Large intestine (tissue), 3 donors: ENCODE measurements around the gene ITPRID2. TPM values are rescaled to one million over a fixed set of nuclear protein-coding genes. Genes with fewer than 3 reads are reported as not detected.
A peak's percentile ranks its signal among the peaks of the same experiment; 100 is the strongest.

Experiments
- DNase-seq, 2 donors: peaks; one replicate each; pipeline versions ENCODE4 v3.0.0 to v3.0.0-alpha.2; 2013
- H3K27ac ChIP-seq: one replicate; pipeline ENCODE4 v1.5.1; 2013; ENCODE audit warnings: low read length
- H3K27me3 ChIP-seq: 2 replicates; pipeline ENCODE4 v1.6.1; 2013; ENCODE audit warnings: low read length; ENCODE audit not compliant: control insufficient read depth, insufficient read depth
- H3K36me3 ChIP-seq: 2 replicates; pipeline ENCODE4 v1.6.1; 2013; ENCODE audit warnings: low read length; ENCODE audit not compliant: control insufficient read depth, insufficient read depth
- H3K4me1 ChIP-seq: one replicate; pipeline ENCODE4 v1.6.1; 2013; ENCODE audit warnings: low read length; ENCODE audit not compliant: control insufficient read depth, insufficient read depth
- H3K4me3 ChIP-seq: one replicate; pipeline ENCODE4 v1.5.1; 2013; ENCODE audit warnings: low read length
- H3K9me3 ChIP-seq: one replicate; pipeline ENCODE4 v1.6.1; 2013; ENCODE audit warnings: mild to moderate bottlenecking, low read depth, low read length, moderate library complexity; ENCODE audit not compliant: control insufficient read depth
- WGBS: methylation state at CpG from one replicate; pipeline ENCODE4 v1.1.5; 2013; ENCODE audit warnings: low lambda C conversion rate; ENCODE audit not compliant: insufficient coverage; 5-methylcytosine and 5-hydroxymethylcytosine counted together
- polyA plus RNA-seq: library from polyadenylated mRNA; unstranded; fragments of 120-200 nt; gene quantifications from one replicate; pipeline ENCODE4 v1.2.1, GENCODE V29; 2013

Gene ITPRID2
- polyA plus RNA-seq, 1 donor, result 111 TPM

GRCh38 chr2:181892799-181893435 lies 1.4 kb downstream of the ITPRID2 start:
- Histone ChIP-seq H3K4me3 (peak overlapping the region; percentile 98), H3K27ac (peak overlapping the region; percentile 99), H3K4me1 (peaks cover 19% of the 10 kb centered on the region), H3K36me3 (no peaks in the 10 kb centered on the region), H3K27me3 (no peaks in the 10 kb centered on the region), H3K9me3 (no peaks in the 10 kb centered on the region)
- peak in 1 of 2 donors; percentile 52 for DNase-seq
- no CpG with 5 or more reads among the region's 10 CpGs for WGBS

GRCh38 chr2:181894381-181894780 lies 2.9 kb downstream of the ITPRID2 start:
- H3K27me3 ChIP-seq, result no peaks in the 10 kb centered on the region
- H3K36me3 ChIP-seq, result peaks cover 9% of the 10 kb centered on the region
- peak in 1 of 2 donors; percentile 21 for DNase-seq
- 35% methylated on average over 2 of the region's 3 CpGs for WGBS
- peak overlapping the region; percentile 99 for H3K27ac ChIP-seq
- peak overlapping the region; percentile 98 for H3K4me3 ChIP-seq
- H3K4me1 ChIP-seq, result peaks cover 19% of the 10 kb centered on the region
- H3K9me3 ChIP-seq, result no peaks in the 10 kb centered on the region

GRCh38 chr2:181895818-181896217 lies 4.3 kb downstream of the ITPRID2 start:
- peaks cover 22% of the 10 kb centered on the region for H3K36me3 ChIP-seq
- no CpG with 5 or more reads among the region's 1 CpG for WGBS
- H3K4me1 ChIP-seq, result peaks cover 24% of the 10 kb centered on the region
- no peaks in the 10 kb centered on the region for H3K9me3 ChIP-seq
- no peaks in the 10 kb centered on the region for H3K27me3 ChIP-seq
- H3K4me3 ChIP-seq, result peak overlapping the region; percentile 17
- peak in 1 of 2 donors; percentile 70 for DNase-seq
- peak overlapping the region; percentile 99 for H3K27ac ChIP-seq

GRCh38 chr2:181896286-181896685 lies 4.8 kb downstream of the ITPRID2 start:
- peaks cover 24% of the 10 kb centered on the region for H3K4me1 ChIP-seq

GRCh38 chr2:181900007-181900651 lies 8.6 kb downstream of the ITPRID2 start:
- peaks cover 49% of the 10 kb centered on the region for H3K36me3 ChIP-seq

More at GRCh38 chr2:181896286-181896685, 4.8 kb downstream of the ITPRID2 start:
- peak overlapping the region; percentile 17 for H3K4me3 ChIP-seq
- peak; percentile 72 to 87 for DNase-seq
- H3K27ac ChIP-seq, result peak overlapping the region; percentile 99
- H3K9me3 ChIP-seq, result no peaks in the 10 kb centered on the region
- peaks cover 26% of the 10 kb centered on the region for H3K36me3 ChIP-seq
- no CpG with 5 or more reads among the region's 1 CpG for WGBS
- H3K27me3 ChIP-seq, result no peaks in the 10 kb centered on the region

GRCh38 chr2:181902625-181903024 lies 11.1 kb downstream of the ITPRID2 start:
- no peak for DNase-seq
- Histone ChIP-seq H3K36me3 (peaks cover 57% of the 10 kb centered on the region), H3K9me3 (no peaks in the 10 kb centered on the region), H3K27ac (no peak overlapping the region), H3K4me1 (peaks cover 7% of the 10 kb centered on the region), H3K4me3 (no peak overlapping the region), H3K27me3 (no peaks in the 10 kb centered on the region)
- WGBS, result 100% methylated on average over 1 of the region's 3 CpGs

More at GRCh38 chr2:181900007-181900651, 8.6 kb downstream of the ITPRID2 start:
- WGBS, result no CpG with 5 or more reads among the region's 3 CpGs
- Histone ChIP-seq H3K27me3 (no peaks in the 10 kb centered on the region), H3K4me3 (no peak overlapping the region), H3K4me1 (peaks cover 21% of the 10 kb centered on the region), H3K9me3 (no peaks in the 10 kb centered on the region), H3K27ac (peak overlapping the region; percentile 30)
- peak in 1 of 2 donors; percentile 32 for DNase-seq

- H3K36me3 ChIP-seq, result peaks cover 53% of the 10 kb centered on the region
- no peak overlapping the region for H3K27ac ChIP-seq
- H3K9me3 ChIP-seq, result no peaks in the 10 kb centered on the region
- peaks cover 5% of the 10 kb centered on the region for H3K4me1 ChIP-seq
- H3K4me3 ChIP-seq, result no peak overlapping the region
- peak in 1 of 2 donors; percentile 47 for DNase-seq
- no peaks in the 10 kb centered on the region for H3K27me3 ChIP-seq
- WGBS, result no CpG with 5 or more reads among the region's 2 CpGs
These were observed 12.6 kb downstream of the ITPRID2 start for GRCh38 chr2:181904022-181904632.

- DNase-seq, result no peak
- Histone ChIP-seq H3K27me3 (no peaks in the 10 kb centered on the region), H3K9me3 (no peaks in the 10 kb centered on the region), H3K4me1 (peaks cover 14% of the 10 kb centered on the region), H3K4me3 (no peak overlapping the region), H3K36me3 (peaks cover 40% of the 10 kb centered on the region), H3K27ac (no peak overlapping the region)
These were observed 15.5 kb downstream of the ITPRID2 start for GRCh38 chr2:181907057-181907456.

- Histone ChIP-seq H3K27ac (no peak overlapping the region), H3K4me1 (peaks cover 14% of the 10 kb centered on the region), H3K9me3 (no peaks in the 10 kb centered on the region), H3K4me3 (no peak overlapping the region), H3K27me3 (no peaks in the 10 kb centered on the region), H3K36me3 (peaks cover 34% of the 10 kb centered on the region)
- WGBS, result 100% methylated on average over 1 of the region's 1 CpG
- DNase-seq, result no peak
These were observed 16.1 kb downstream of the ITPRID2 start for GRCh38 chr2:181907635-181908034.

GRCh38 chr2:181910028-181910831 lies 18.7 kb downstream of the ITPRID2 start:
- Histone ChIP-seq H3K27ac (no peak overlapping the region), H3K4me3 (no peak overlapping the region), H3K4me1 (peaks cover 14% of the 10 kb centered on the region), H3K27me3 (no peaks in the 10 kb centered on the region), H3K36me3 (peaks cover 37% of the 10 kb centered on the region), H3K9me3 (no peaks in the 10 kb centered on the region)
- peak in 1 of 2 donors; percentile 11 for DNase-seq
- 29% methylated on average over 1 of the region's 2 CpGs for WGBS
